LNCaP clone FGC (cell line): ENCODE results near the gene GMNC.
A peak's percentile ranks its signal among the peaks of the same experiment; 100 is the strongest.

Experiments
- DNase-seq: peaks from one replicate; pipeline ENCODE4 v3.0.0-alpha.2; 2011; ENCODE audit warnings: low read depth
- H3K4me3 ChIP-seq: 2 replicates; pipeline ENCODE4 v1.5.1; 2011; ENCODE audit warnings: mild to moderate bottlenecking, low read depth, low read length, control low read depth
- TF ChIP-seq, protein P1 (sequence below): IDR thresholded peaks from 2 replicates; pipeline ENCODE4 v1.5.1; 2012; ENCODE audit warnings: mild to moderate bottlenecking; ENCODE audit not compliant: control insufficient read depth, insufficient read depth; ENCODE audit errors: extremely low read depth

Gene GMNC

DNA sequence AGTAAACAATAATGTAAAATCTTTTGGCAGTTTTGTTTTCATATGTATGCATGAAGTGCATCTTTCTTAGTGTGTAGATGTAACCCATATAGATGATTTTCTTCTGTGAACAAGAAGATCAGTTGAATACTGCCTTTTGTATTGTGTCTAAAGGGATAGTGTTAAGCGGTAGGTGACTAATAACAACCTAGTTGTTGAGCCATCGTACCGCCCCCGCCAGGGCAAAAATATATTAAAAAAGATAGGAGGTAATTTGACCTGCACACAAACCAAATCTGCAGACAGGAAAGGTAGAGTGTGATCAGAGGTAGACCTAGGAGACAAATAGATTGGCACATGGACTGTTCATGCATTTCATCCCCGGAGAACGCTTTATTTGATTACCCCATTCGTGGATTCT lies 3.3 kb upstream of the GMNC start:
- TF ChIP-seq, protein P1, sequence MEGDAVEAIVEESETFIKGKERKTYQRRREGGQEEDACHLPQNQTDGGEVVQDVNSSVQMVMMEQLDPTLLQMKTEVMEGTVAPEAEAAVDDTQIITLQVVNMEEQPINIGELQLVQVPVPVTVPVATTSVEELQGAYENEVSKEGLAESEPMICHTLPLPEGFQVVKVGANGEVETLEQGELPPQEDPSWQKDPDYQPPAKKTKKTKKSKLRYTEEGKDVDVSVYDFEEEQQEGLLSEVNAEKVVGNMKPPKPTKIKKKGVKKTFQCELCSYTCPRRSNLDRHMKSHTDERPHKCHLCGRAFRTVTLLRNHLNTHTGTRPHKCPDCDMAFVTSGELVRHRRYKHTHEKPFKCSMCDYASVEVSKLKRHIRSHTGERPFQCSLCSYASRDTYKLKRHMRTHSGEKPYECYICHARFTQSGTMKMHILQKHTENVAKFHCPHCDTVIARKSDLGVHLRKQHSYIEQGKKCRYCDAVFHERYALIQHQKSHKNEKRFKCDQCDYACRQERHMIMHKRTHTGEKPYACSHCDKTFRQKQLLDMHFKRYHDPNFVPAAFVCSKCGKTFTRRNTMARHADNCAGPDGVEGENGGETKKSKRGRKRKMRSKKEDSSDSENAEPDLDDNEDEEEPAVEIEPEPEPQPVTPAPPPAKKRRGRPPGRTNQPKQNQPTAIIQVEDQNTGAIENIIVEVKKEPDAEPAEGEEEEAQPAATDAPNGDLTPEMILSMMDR, result no peak
- no peak for DNase-seq

DNA sequence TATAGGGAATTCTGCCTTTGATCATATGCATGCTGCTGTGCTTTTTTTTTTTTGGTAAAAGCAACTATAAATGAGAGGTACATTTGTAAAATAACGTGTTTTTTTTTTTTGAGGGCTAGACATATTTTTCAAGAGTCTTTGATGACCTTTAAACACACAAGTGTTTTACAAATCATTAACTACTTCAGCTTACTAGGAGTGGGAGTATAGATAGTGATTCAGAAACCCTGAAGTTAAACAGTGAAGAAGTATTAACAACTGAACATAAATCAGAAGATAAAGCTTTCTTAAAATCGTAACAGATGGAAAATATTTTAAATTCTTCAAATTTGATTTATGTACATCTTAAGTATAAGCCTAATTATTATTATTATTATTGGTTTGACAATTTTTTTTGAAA lies 2.9 kb upstream of the GMNC start:
- no peak overlapping the region for H3K4me3 ChIP-seq
- TF ChIP-seq, protein P1, result no peak
- no peak for DNase-seq

More for the DNA sequence above, 3.3 kb upstream of the GMNC start:
- no peak overlapping the region for H3K4me3 ChIP-seq

DNA sequence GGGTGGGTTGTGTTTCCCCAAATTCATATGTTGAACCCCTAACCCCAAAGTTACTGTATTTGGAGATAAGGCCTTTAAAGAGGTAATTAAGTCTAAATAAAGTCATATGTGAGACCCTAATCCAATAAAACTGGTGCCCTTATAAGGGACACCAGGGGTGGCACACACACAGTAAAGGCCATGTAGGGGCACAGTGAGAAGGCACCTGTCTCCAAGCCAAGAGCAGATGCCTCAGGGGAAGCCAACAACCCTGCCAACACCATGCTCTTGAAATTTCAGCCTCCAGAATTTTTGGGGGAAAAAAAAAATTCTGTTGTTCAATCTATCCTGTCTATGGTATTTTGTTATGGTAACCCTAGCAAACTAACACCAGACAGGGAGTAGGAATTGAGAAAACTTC lies 1.5 kb upstream of the GMNC start:
- no peak overlapping the region for H3K4me3 ChIP-seq
- no peak for DNase-seq
- TF ChIP-seq, protein P1, result no peak

DNA sequence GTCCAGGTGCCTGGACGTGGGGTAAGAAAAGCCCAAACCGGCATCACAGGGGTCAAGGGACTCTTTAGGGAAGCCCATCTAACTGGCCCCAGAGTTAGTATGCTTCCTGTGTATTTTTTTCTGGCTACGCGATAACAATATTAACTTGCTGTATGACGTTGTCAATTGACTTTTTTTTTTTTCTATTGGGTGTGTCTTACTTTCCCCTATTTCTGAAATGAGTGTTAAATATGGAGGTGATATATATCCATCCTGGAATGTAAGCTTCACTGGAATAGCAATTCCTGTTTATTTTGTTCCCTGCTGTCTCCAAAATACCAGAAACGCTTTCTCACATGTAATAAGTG lies 598 bp upstream of the GMNC start:
- DNase-seq, result no peak
- peak overlapping the region; percentile 55 for H3K4me3 ChIP-seq
- TF ChIP-seq, protein P1, result no peak

DNA sequence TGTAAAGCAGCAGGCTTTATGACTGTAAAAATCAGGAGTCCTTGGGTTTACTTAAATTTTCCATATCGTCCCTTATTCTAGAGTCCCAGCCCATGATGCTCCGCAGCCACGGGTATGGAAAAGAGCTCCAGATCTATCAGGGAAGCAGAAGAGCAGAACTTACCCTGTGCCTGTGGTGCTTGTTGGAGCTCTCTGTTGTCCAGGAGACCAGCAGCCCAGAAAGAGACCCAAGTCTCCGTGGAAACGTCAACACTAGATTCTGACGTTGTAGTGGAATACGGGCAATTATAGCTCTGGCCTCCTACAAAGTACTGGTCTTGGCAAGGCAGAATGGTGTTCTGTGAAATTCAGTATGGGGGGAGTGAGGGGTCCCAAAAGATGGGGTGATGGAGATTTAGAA lies 2.0 kb downstream of the GMNC start:
- DNase-seq, result no peak
- H3K4me3 ChIP-seq, result no peak overlapping the region
- TF ChIP-seq, protein P1, result no peak

DNA sequence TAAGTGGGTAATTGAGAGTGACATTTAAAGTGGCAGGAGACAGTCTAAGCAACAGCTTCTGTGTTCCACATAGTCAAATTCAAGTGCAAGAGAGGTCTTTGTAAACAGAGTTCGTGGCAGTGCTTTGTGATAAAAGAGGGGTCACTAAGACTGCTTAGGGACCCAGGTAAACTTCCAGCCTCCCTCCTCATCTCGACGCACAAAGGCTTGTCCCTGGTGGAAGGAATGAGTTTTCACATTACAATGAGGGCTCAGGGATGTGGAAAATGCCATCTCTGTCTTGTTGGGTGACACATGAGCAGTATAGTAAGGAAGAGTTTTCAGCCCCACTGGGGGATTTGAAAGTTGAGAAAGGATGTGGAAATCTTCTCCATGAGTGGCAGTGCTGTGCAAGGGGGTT lies 7.3 kb downstream of the GMNC start:
- TF ChIP-seq, protein P1, result no peak
- no peak overlapping the region for H3K4me3 ChIP-seq
- no peak for DNase-seq

DNA sequence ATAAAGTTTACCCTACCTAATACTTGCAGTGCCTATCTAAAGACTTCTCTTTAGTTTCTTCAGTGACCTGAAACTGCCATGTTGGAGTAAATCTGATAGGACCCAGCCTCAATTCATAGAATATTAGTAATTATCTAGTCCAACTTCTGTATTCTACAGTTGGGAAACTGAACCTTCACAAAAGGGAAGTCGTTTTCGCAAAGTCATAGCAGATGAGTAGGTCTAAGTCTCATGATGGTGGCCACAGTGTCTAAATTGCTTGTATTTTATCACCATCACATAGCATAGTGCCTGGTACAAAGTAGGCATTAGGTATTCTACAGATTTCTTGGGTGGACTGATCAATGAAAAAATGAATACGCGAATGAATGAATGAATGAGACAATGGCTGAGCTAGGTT lies 8.4 kb downstream of the GMNC start:
- TF ChIP-seq, protein P1, result no peak
- no peak for DNase-seq
- no peak overlapping the region for H3K4me3 ChIP-seq
